Fibroblast of villous mesenchyme (primary cell): Measurements from ENCODE around the gene RARA. TPM values are rescaled to one million over a fixed set of nuclear protein-coding genes. Genes with fewer than 3 reads are reported as not detected.
"Not testable (repeated sequence)": the region's sequence is repeated elsewhere in the genome, so short reads cannot be mapped to it uniquely, and the experiment has no call there.

Experiments used
- DNase-seq: peaks from one replicate; pipeline ENCODE4 v3.0.0-alpha.2; 2010; ENCODE audit warnings: low read depth
- H3K4me3 ChIP-seq: 2 replicates; pipeline ENCODE4 v1.5.1; 2011; ENCODE audit warnings: low read depth, mild to moderate bottlenecking, low read length
- CTCF ChIP-seq: IDR thresholded peaks from 2 replicates; pipeline ENCODE4 v1.5.1; 2012; ENCODE audit warnings: low read depth, mild to moderate bottlenecking, low read length; ENCODE audit not compliant: insufficient read depth
- total RNA-seq: library from RNA; depleted of rRNA; stranded (reverse); fragments of >200 nt; gene quantifications from 2 replicates; pipeline ENCODE4 v1.2.3, GENCODE V29; 2012

Gene RARA
- total RNA-seq, 1 donor, result 20.3 TPM

DNA sequence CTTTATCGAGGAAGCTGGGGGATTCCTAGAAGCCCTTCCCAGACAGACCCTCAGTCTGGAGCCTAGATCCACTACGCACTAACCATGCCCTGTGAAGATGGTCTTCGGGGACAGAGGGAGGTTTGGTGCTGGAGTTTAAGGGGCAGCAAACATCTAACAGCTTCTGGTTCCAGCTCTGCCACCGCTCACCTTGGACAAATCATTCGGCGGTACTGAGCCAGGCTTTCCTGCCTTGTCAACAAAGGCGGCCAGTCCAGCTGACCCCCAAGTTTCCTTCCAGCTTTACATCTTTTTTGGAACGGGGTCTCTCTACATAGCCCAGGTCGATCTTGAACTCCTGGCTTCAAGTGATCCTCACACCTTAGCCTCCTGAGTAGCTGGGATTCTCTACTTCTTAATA is 55.9 kb downstream of the RARA start:
- TF ChIP-seq CTCF, result no peak
- no peak for DNase-seq
- no peak overlapping the region for H3K4me3 ChIP-seq

GRCh38 chr17:40366076-40366860 is 57.3 kb downstream of the RARA start:
- no peak for DNase-seq
- TF ChIP-seq CTCF, result no peak
- H3K4me3 ChIP-seq, result no peak overlapping the region

GRCh38 chr17:40366861-40367518 is 58.0 kb downstream of the RARA start:
- TF ChIP-seq CTCF, result no peak
- no peak for DNase-seq
- no peak overlapping the region for H3K4me3 ChIP-seq

GRCh38 chr17:40367728-40368127 is 58.7 kb downstream of the RARA start:
- DNase-seq, H3K4me3 ChIP-seq: not testable (repeated sequence)

DNA sequence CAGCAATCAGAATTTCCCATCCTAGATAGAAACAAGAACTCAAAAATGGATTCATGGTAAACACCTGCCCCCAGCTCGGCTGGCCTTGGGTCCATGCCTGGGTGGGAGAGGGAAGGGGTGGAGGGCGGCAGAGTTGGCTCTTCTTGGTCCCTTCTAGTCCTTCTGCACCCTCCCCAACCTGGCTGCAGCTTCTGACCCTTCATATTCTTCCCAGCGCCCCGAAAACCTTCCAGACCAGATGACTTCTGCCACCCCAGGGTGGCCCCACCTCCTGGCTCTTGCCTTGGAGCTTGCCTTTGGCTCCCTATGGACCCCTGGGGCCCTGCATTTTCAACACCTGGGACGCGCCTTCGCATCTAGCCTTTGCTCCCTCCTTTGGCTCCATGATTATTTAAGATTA is 60.9 kb downstream of the RARA start:
- TF ChIP-seq CTCF, result no peak

GRCh38 chr17:40371261-40371929 is 62.4 kb downstream of the RARA start:
- no peak for DNase-seq
- TF ChIP-seq CTCF, result no peak
- H3K4me3 ChIP-seq, result no peak overlapping the region

More for the DNA sequence above, 60.9 kb downstream of the RARA start:
- no peak for DNase-seq
- H3K4me3 ChIP-seq, result no peak overlapping the region

GRCh38 chr17:40372031-40372430 is 63.1 kb downstream of the RARA start:
- TF ChIP-seq CTCF, result no peak
- no peak for DNase-seq
- no peak overlapping the region for H3K4me3 ChIP-seq

GRCh38 chr17:40372644-40373043 is 63.7 kb downstream of the RARA start:
- DNase-seq, H3K4me3 ChIP-seq: not testable (repeated sequence)
